SU-DHL-6 (cell line): ENCODE measurements around the gene EML6.

Experiments used
- CTCF ChIP-seq: fragments of 200-600 bp; sonication (generic); IDR thresholded peaks from one replicate; pipeline ENCODE4 v1.5.1; 2017; ENCODE audit warnings: antibody characterized with exemption, mild to moderate bottlenecking, low read length, moderate library complexity; ENCODE audit not compliant: insufficient read depth, poor library complexity, severe bottlenecking
- EZH2phosphoT487 ChIP-seq: fragments of 200-600 bp; sonication (generic), shearing (Covaris generic); conservative IDR thresholded peaks from 2 replicates; pipeline ENCODE4 v1.6.1; 2018; ENCODE audit warnings: mild to moderate bottlenecking, antibody characterized with exemption, low read length, moderate library complexity, mixed read lengths

- TF ChIP-seq CTCF (no peak), EZH2phosphoT487 (no peak)
Measured at GRCh38 chr2:54723996-54724559, 616 bp downstream of the EML6 start.
